HG03378 (cell line): Measurements from ENCODE around the gene ATXN2L.

Source experiments
- ATAC-seq: cut with Tn5 transposase; IDR thresholded peaks from one replicate; pipeline ENCODE4 v1.9.1; 2021; ENCODE audit warnings: mild to moderate bottlenecking, moderate library complexity; ENCODE audit not compliant: unreplicated experiment

ATXN2L gene

GRCh38 chr16:28883221-28883996, 60.6 kb downstream of the ATXN2L start:
- ATAC-seq: no peak

GRCh38 chr16:28884045-28884444, 61.2 kb downstream of the ATXN2L start:
- no peak for ATAC-seq
